Omental fat pad (tissue), 4 donors: Measurements from ENCODE around the gene L3MBTL3. TPM values are rescaled to one million over a fixed set of nuclear protein-coding genes. Genes with fewer than 3 reads are reported as not detected.
"Not testable (repeated sequence)": the region's sequence is repeated elsewhere in the genome, so short reads cannot be mapped to it uniquely, and the experiment has no call there.

ENCODE experiments used
- ATAC-seq: fragments of 150-250 bp; one replicate; pipeline ENCODE4 v1.9.1; 2016; ENCODE audit warnings: mild to moderate bottlenecking, moderate library complexity; ENCODE audit not compliant: low FRiP score
- DNase-seq: peaks from one replicate; pipeline ENCODE4 v3.0.0-alpha.2; 2019; ENCODE audit warnings: low spot score
- total RNA-seq, 4 donors: library from RNA; depleted of rRNA; stranded (reverse); fragments of >200 nt; gene quantifications; one replicate each; pipeline ENCODE4 v1.1.0, GENCODE V29; 2016
- TF ChIP-seq, protein P1 (sequence below), 3 donors: fragments of 450-650 bp; IDR thresholded peaks; one replicate each; pipeline ENCODE4 v1.5.1; 2016 to 2017; ENCODE audit warnings: antibody characterized with exemption in 3 of 3, mild to moderate bottlenecking in 3 of 3, moderate library complexity in 2 of 3

L3MBTL3 gene
- total RNA-seq, 4 donors from 2014 or later: 6.9 to 22.2 (median 8.0) TPM

GRCh38 chr6:130158548-130158947 lies 140.2 kb downstream of the L3MBTL3 start:
- ATAC-seq: no peak
- TF ChIP-seq, protein P1, sequence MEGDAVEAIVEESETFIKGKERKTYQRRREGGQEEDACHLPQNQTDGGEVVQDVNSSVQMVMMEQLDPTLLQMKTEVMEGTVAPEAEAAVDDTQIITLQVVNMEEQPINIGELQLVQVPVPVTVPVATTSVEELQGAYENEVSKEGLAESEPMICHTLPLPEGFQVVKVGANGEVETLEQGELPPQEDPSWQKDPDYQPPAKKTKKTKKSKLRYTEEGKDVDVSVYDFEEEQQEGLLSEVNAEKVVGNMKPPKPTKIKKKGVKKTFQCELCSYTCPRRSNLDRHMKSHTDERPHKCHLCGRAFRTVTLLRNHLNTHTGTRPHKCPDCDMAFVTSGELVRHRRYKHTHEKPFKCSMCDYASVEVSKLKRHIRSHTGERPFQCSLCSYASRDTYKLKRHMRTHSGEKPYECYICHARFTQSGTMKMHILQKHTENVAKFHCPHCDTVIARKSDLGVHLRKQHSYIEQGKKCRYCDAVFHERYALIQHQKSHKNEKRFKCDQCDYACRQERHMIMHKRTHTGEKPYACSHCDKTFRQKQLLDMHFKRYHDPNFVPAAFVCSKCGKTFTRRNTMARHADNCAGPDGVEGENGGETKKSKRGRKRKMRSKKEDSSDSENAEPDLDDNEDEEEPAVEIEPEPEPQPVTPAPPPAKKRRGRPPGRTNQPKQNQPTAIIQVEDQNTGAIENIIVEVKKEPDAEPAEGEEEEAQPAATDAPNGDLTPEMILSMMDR (IDR thresholded peaks at IDR 0.05): no peak

DNA sequence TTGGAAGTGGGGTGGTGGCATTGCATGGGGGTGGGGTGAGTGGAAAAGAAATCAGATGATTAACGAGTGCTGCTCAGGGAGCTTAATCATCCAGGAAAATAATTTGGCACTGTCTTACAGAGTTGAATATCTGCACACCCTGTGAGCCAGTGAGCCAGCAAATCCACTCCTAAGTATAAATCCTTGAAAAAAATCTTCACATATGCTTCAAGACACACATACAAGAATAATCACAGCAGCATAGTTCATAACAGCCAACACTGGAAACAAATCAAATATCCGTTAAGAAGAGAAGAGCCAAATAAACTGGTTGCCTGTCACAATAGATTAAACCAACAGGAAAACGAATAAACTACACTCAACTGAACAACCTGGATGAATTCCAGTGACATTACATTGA lies 141.6 kb downstream of the L3MBTL3 start:
- no peak for DNase-seq
- TF ChIP-seq, protein P1 (IDR thresholded peaks at IDR 0.05): no peak
- no peak for ATAC-seq

More at GRCh38 chr6:130158548-130158947, 140.2 kb downstream of the L3MBTL3 start:
- DNase-seq: no peak

DNA sequence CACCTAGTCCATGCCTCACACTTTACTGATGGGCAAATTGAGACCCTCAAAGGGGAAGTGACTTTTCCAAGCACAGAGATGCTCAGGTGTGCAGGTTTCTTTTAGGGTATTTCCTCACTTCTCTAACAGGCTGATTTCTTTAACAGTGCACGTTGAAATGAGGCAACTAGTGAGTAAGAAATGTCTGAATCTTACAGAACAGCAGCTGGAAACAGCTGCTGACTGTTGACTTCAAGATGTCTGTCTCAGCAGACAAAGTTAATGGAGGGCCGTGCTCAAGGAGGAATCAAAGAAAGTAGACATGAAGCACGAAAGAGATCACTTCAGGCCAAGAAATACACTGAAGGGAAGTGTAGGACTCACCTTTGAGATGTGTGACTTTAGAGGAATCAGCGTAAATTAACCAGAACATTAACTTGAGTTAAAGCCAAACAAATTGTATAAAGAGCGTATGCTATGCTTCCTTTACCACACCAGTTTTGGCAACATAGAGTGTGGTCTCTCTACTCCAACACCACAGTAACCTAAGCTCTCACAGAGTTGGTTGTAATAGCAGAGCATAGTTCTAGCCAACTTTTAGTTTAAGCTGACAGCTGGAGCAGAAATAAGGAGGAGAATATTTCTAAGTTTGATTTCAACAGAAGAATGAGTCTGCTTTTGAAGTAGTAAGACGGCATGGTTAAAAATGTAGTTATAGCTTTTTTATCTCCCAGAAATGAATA lies 143.5 kb downstream of the L3MBTL3 start:
- TF ChIP-seq, protein P1 (IDR thresholded peaks at IDR 0.05): no peak
- no peak for DNase-seq
- no peak for ATAC-seq

DNA sequence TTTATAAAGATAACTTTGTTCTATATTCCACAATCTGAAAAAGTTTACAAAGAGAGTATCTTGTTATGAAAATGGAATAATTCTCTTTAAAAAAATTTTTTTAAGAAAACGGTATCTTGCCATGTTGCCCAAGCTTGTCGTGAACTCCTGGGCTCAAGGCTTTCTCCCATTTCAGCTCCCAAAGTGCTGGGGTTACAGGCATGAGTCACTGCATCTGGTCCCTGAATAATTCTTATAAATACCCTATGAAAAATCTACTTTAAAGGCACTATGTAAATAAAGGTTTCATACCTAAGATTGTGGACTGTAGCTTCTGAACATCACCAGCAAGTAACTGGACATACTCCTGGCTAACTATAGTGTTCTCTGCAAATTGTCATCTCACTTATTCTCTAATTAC lies 144.0 kb downstream of the L3MBTL3 start:
- ATAC-seq (no peak), DNase-seq (no peak)
- TF ChIP-seq, protein P1 (IDR thresholded peaks at IDR 0.05): no peak

GRCh38 chr6:130163266-130163665 lies 144.9 kb downstream of the L3MBTL3 start:
- TF ChIP-seq, protein P1 (IDR thresholded peaks at IDR 0.05): no peak

DNA sequence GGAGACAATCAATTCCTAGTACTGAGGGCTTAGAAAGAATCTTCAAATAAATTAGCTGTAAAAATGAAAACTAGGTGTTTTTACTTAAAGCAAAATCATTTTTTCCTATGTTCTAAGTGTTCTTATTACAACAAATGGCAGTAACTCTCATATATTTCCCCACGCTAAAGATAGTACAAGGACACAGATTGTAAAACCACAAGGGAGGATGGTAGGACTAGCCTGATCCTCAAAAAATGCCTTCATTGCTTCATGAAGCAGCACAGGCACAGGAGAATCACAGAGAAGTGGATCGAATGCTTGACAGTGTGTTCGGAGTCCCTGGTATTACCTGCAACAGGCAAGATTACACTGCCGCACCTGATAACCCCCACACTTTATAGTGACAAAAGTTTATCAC lies 145.9 kb downstream of the L3MBTL3 start:
- TF ChIP-seq, protein P1 (IDR thresholded peaks at IDR 0.05): no peak
- ATAC-seq: no peak
- DNase-seq: no peak

More at GRCh38 chr6:130163266-130163665, 144.9 kb downstream of the L3MBTL3 start:
- no peak for ATAC-seq
- no peak for DNase-seq

- DNase-seq: no peak
- TF ChIP-seq, protein P1 (IDR thresholded peaks at IDR 0.05): no peak
- ATAC-seq: no peak
These were observed 149.3 kb downstream of the L3MBTL3 start for GRCh38 chr6:130167655-130168054.

- not testable (repeated sequence) for ATAC-seq, DNase-seq
These were observed 151.8 kb downstream of the L3MBTL3 start for GRCh38 chr6:130170160-130170559.

- DNase-seq, ATAC-seq: not testable (repeated sequence)
These were observed 155.1 kb downstream of the L3MBTL3 start for GRCh38 chr6:130173377-130174004.
